Fibroblast of lung (primary cell): ENCODE measurements around the gene TPM4.

Experiments used
- CTCF ChIP-seq, 2 donors: IDR thresholded peaks in 1 of 2; conservative IDR thresholded peaks in 1 of 2; 1 replicate in 1 of 2; 2 replicates in 1 of 2; pipeline ENCODE4 v1.5.1; 2011 to 2012; ENCODE audit warnings: low read length in 2 of 2, control low read depth in 1 of 2, inconsistent platforms in 1 of 2, low read depth in 1 of 2, mild to moderate bottlenecking in 1 of 2
- EZH2 ChIP-seq: IDR thresholded peaks from 2 replicates; pipeline ENCODE4 v1.5.1; 2012; ENCODE audit warnings: low read length, control low read depth, mild to moderate bottlenecking; ENCODE audit errors: missing control alignments

- no peak for TF ChIP-seq CTCF (conservative IDR thresholded peaks at IDR 0.05 in 1 of 2, IDR thresholded peaks at IDR 0.05 in 1 of 2; ENCODE audit: low read depth in 1 of 2, low read length in 2 of 2)
- no peak for TF ChIP-seq EZH2
These were observed 20.1 kb downstream of the TPM4 start for GRCh38 chr19:16096280-16096855.
